ENCODE data around the gene MGAT5. TPM values are rescaled to one million over a fixed set of nuclear protein-coding genes. Genes with fewer than 3 reads are reported as not detected.

MGAT5 gene
- total RNA-seq, 2 experiments from 2014 or later = 44.5 to 44.9 TPM

- peak; percentile 33 for DNase-seq
- H3K27me3 Mint-ChIP-seq = no peaks in the 10 kb centered on the region
- peaks cover 30% of the 10 kb centered on the region for H3K36me3 Mint-ChIP-seq (ENCODE audit: low read depth)
- peak overlapping the region; percentile 91 for H3K27ac Mint-ChIP-seq
- POLR2A ChIA-PET = interaction anchor here (1.3 to 2.6 kb wide), 3 partner anchors 32 to 57 kb away, joined by 3 to 7 read pairs (median 3); no protein-coding TSS in a partner anchor
- H3K4me1 Mint-ChIP-seq = peaks cover 75% of the 10 kb centered on the region
- peak overlapping the region; percentile 27 for H3K4me3 Mint-ChIP-seq
- CTCF ChIA-PET = interaction anchor here (1.2 to 2.9 kb wide), 2 partner anchors 113 to 115 kb away, joined by 4 to 10 read pairs; no protein-coding TSS in a partner anchor
- H3K9me3 Mint-ChIP-seq = peaks cover 13% of the 10 kb centered on the region
These were observed 20.8 kb upstream of the MGAT5 start for GRCh38 chr2:134232868-134233727.

- Mint-ChIP-seq H3K27ac (peak overlapping the region; percentile 91), H3K4me3 (peak overlapping the region; percentile 27), H3K27me3 (no peaks in the 10 kb centered on the region), H3K9me3 (peaks cover 8% of the 10 kb centered on the region), H3K36me3 (ENCODE audit: low read depth) (peaks cover 25% of the 10 kb centered on the region), H3K4me1 (peaks cover 75% of the 10 kb centered on the region)
- ChIA-PET POLR2A (interaction anchor here (2.6 kb wide), 1 partner anchor 52 kb away, joined by 7 read pairs; no protein-coding TSS in a partner anchor), CTCF (interaction anchor here (1.3 to 2.8 kb wide), 2 partner anchors 11 to 179 kb away, joined by 3 to 27 read pairs; no protein-coding TSS in a partner anchor)
- DNase-seq = no peak
These were observed 20.1 kb upstream of the MGAT5 start for GRCh38 chr2:134233728-134234136.

- H3K4me1 Mint-ChIP-seq = peaks cover 70% of the 10 kb centered on the region
- ChIA-PET CTCF (interaction anchor here (1.3 to 2.8 kb wide), 5 partner anchors 10 to 217 kb away, joined by 3 to 27 read pairs (median 5); no protein-coding TSS in a partner anchor), POLR2A (interaction anchor here (1.1 to 2.6 kb wide), 2 partner anchors 16 to 53 kb away, joined by 3 to 7 read pairs; no protein-coding TSS in a partner anchor)
- H3K4me3 Mint-ChIP-seq = no peak overlapping the region
- H3K9me3 Mint-ChIP-seq = peaks cover 3% of the 10 kb centered on the region
- peaks cover 21% of the 10 kb centered on the region for H3K36me3 Mint-ChIP-seq (ENCODE audit: low read depth)
- no peak for DNase-seq
- peak overlapping the region; percentile 91 for H3K27ac Mint-ChIP-seq
- H3K27me3 Mint-ChIP-seq = no peaks in the 10 kb centered on the region
These were observed 19.3 kb upstream of the MGAT5 start for GRCh38 chr2:134234535-134234934.

GRCh38 chr2:134235510-134236144, 18.2 kb upstream of the MGAT5 start:
- Mint-ChIP-seq H3K4me1 (peaks cover 65% of the 10 kb centered on the region), H3K9me3 (no peaks in the 10 kb centered on the region), H3K27ac (no peak overlapping the region), H3K36me3 (ENCODE audit: low read depth) (peaks cover 17% of the 10 kb centered on the region), H3K27me3 (no peaks in the 10 kb centered on the region), H3K4me3 (no peak overlapping the region)
- ChIA-PET POLR2A (no interaction called here), CTCF (interaction anchor here (0.7 to 2.8 kb wide), 5 partner anchors 9 to 216 kb away, joined by 3 to 27 read pairs (median 5); no protein-coding TSS in a partner anchor)
- DNase-seq = no peak

- Mint-ChIP-seq H3K36me3 (ENCODE audit: low read depth) (peaks cover 13% of the 10 kb centered on the region), H3K27me3 (no peaks in the 10 kb centered on the region), H3K4me1 (peaks cover 38% of the 10 kb centered on the region), H3K4me3 (no peak overlapping the region), H3K9me3 (no peaks in the 10 kb centered on the region), H3K27ac (no peak overlapping the region)
- CTCF ChIA-PET = interaction anchor here (1.3 kb wide), 1 partner anchor 10 kb away, joined by 3 read pairs; no protein-coding TSS in a partner anchor
- POLR2A ChIA-PET = no interaction called here
- no peak for DNase-seq
These were observed 15.5 kb upstream of the MGAT5 start for GRCh38 chr2:134238371-134238770.

GRCh38 chr2:134240061-134240460, 13.8 kb upstream of the MGAT5 start:
- H3K27ac Mint-ChIP-seq = no peak overlapping the region
- ChIA-PET CTCF (interaction anchor here (1.3 to 1.5 kb wide), 4 partner anchors 11 to 122 kb away, joined by 3 to 4 read pairs (median 4); no protein-coding TSS in a partner anchor), POLR2A (no interaction called here)
- no peak overlapping the region for H3K4me3 Mint-ChIP-seq
- H3K9me3 Mint-ChIP-seq = no peaks in the 10 kb centered on the region
- H3K4me1 Mint-ChIP-seq = peaks cover 37% of the 10 kb centered on the region
- H3K36me3 Mint-ChIP-seq (ENCODE audit: low read depth) = peaks cover 13% of the 10 kb centered on the region
- no peaks in the 10 kb centered on the region for H3K27me3 Mint-ChIP-seq
- no peak for DNase-seq

GRCh38 chr2:134241911-134242310, 12.0 kb upstream of the MGAT5 start:
- Mint-ChIP-seq H3K27ac (no peak overlapping the region), H3K4me3 (no peak overlapping the region), H3K27me3 (peaks cover 8% of the 10 kb centered on the region), H3K36me3 (ENCODE audit: low read depth) (peaks cover 4% of the 10 kb centered on the region), H3K9me3 (no peaks in the 10 kb centered on the region), H3K4me1 (peaks cover 37% of the 10 kb centered on the region)
- CTCF ChIA-PET = interaction anchor here (4.9 to 5.0 kb wide), 3 partner anchors 12 to 170 kb away, joined by 30 to 43 read pairs (median 41); partner anchors contain the start of gene MGAT5
- no peak for DNase-seq
- POLR2A ChIA-PET = interaction anchor here (1.0 kb wide), 1 partner anchor 123 kb away, joined by 3 read pairs; no protein-coding TSS in a partner anchor

GRCh38 chr2:134243244-134243643, 10.6 kb upstream of the MGAT5 start:
- H3K4me1 Mint-ChIP-seq = peaks cover 46% of the 10 kb centered on the region
- no peak overlapping the region for H3K27ac Mint-ChIP-seq
- H3K27me3 Mint-ChIP-seq = peaks cover 18% of the 10 kb centered on the region
- ChIA-PET POLR2A (interaction anchor here (0.8 to 0.9 kb wide), 2 partner anchors 123 to 125 kb away, joined by 3 to 4 read pairs; no protein-coding TSS in a partner anchor), CTCF (interaction anchor here (0.9 to 5.0 kb wide), 9 partner anchors 8 to 169 kb away, joined by 3 to 86 read pairs (median 27); partner anchors contain the start of gene MGAT5)
- peaks cover 2% of the 10 kb centered on the region for H3K36me3 Mint-ChIP-seq (ENCODE audit: low read depth)
- no peaks in the 10 kb centered on the region for H3K9me3 Mint-ChIP-seq
- H3K4me3 Mint-ChIP-seq = no peak overlapping the region
- no peak for DNase-seq

GRCh38 chr2:134244086-134244485, 9.8 kb upstream of the MGAT5 start:
- no peak for DNase-seq
- no peak overlapping the region for H3K4me3 Mint-ChIP-seq
- no peak overlapping the region for H3K27ac Mint-ChIP-seq
- H3K36me3 Mint-ChIP-seq (ENCODE audit: low read depth) = peaks cover 2% of the 10 kb centered on the region
- H3K9me3 Mint-ChIP-seq = no peaks in the 10 kb centered on the region
- H3K4me1 Mint-ChIP-seq = peaks cover 48% of the 10 kb centered on the region
- ChIA-PET POLR2A (interaction anchor here (0.8 to 0.9 kb wide), 2 partner anchors 124 to 125 kb away, joined by 3 to 4 read pairs; no protein-coding TSS in a partner anchor), CTCF (interaction anchor here (1.0 to 5.0 kb wide), 9 partner anchors 9 to 168 kb away, joined by 3 to 86 read pairs (median 27); partner anchors contain the start of gene MGAT5)
- H3K27me3 Mint-ChIP-seq = peaks cover 22% of the 10 kb centered on the region

GRCh38 chr2:134244587-134244986, 9.3 kb upstream of the MGAT5 start:
- H3K4me1 Mint-ChIP-seq = peaks cover 53% of the 10 kb centered on the region
- H3K27me3 Mint-ChIP-seq = peaks cover 26% of the 10 kb centered on the region
- H3K36me3 Mint-ChIP-seq (ENCODE audit: low read depth) = no peaks in the 10 kb centered on the region
- ChIA-PET CTCF (interaction anchor here (0.7 to 5.0 kb wide), 16 partner anchors 9 to 356 kb away, joined by 3 to 86 read pairs (median 8); partner anchors contain the start of gene MGAT5), POLR2A (interaction anchor here (1.4 kb wide), 1 partner anchor 124 kb away, joined by 7 read pairs; no protein-coding TSS in a partner anchor)
- H3K4me3 Mint-ChIP-seq = no peak overlapping the region
- H3K27ac Mint-ChIP-seq = no peak overlapping the region
- no peak for DNase-seq
- H3K9me3 Mint-ChIP-seq = no peaks in the 10 kb centered on the region

GRCh38 chr2:134245340-134245984, 8.4 kb upstream of the MGAT5 start:
- no peak overlapping the region for H3K4me3 Mint-ChIP-seq
- no peaks in the 10 kb centered on the region for H3K36me3 Mint-ChIP-seq (ENCODE audit: low read depth)
- no peaks in the 10 kb centered on the region for H3K9me3 Mint-ChIP-seq
- CTCF ChIA-PET = interaction anchor here (0.6 to 5.0 kb wide), 37 partner anchors 9 to 1287 kb away, joined by 3 to 86 read pairs (median 4); partner anchors contain the start of gene MGAT5
- peak; percentile 76 for DNase-seq
- POLR2A ChIA-PET = interaction anchor here (0.6 to 1.6 kb wide), 4 partner anchors 44 to 166 kb away, joined by 3 to 7 read pairs (median 6); no protein-coding TSS in a partner anchor
- no peak overlapping the region for H3K27ac Mint-ChIP-seq
- H3K27me3 Mint-ChIP-seq = peaks cover 32% of the 10 kb centered on the region
- peaks cover 62% of the 10 kb centered on the region for H3K4me1 Mint-ChIP-seq

Measured in activated CD4-positive, alpha-beta memory T cell treated with anti-CD3 and anti-CD28 coated beads, Interleukin-2, amount 10 ng/mL, durations not matched to agents 7 days and 5 days (primary cell).